NOMO-1 treated with DMSO at 0.1 percent for 48 hours (cell line): Measurements from ENCODE around the gene PRKAG3.
"Not testable (repeated sequence)": the region's sequence is repeated elsewhere in the genome, so short reads cannot be mapped to it uniquely, and the experiment has no call there.

Source experiments
- DNase-seq: peaks from one replicate; lab custom pipeline; 2025; ENCODE audit not compliant: unreplicated experiment; lab: John Stamatoyannopoulos, UW

The PRKAG3 gene

GRCh38 chr2:218844334-218844733 lies 12.7 kb upstream of the PRKAG3 start:
- not testable (repeated sequence) for DNase-seq

GRCh38 chr2:218839888-218840287 lies 8.3 kb upstream of the PRKAG3 start:
- DNase-seq: no peak

GRCh38 chr2:218839430-218839829 lies 7.8 kb upstream of the PRKAG3 start:
- peak; percentile 83 for DNase-seq

- no peak for DNase-seq
Measured at GRCh38 chr2:218837495-218837894, 5.9 kb upstream of the PRKAG3 start.

DNA sequence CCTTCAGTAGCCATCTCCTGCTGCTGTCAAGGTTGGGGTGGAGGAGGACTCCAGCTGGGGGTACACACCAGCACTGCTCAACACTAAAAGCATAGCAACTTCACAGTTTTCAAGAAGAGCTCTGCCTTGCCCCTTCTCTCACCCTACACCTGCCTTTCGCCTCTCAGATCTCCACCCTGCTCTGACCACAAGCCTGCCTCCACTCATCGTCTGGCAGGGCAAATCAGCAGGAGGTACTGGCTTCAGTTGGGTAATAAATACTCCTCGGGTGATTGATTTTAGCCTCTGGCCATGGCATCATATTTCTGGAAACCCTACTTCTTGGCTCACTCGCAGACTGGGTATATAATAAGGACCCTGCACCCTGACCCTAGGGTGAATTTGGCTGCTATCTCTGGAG lies 3.1 kb upstream of the PRKAG3 start:
- no peak for DNase-seq

- DNase-seq: no peak
Measured at GRCh38 chr2:218833023-218833609, 1.5 kb upstream of the PRKAG3 start.

- no peak for DNase-seq
Measured at GRCh38 chr2:218832520-218832919, 917 bp upstream of the PRKAG3 start.

GRCh38 chr2:218832081-218832480 lies 478 bp upstream of the PRKAG3 start:
- DNase-seq: no peak

- DNase-seq: no peak
Measured at GRCh38 chr2:218830526-218831306, 887 bp downstream of the PRKAG3 start.

DNA sequence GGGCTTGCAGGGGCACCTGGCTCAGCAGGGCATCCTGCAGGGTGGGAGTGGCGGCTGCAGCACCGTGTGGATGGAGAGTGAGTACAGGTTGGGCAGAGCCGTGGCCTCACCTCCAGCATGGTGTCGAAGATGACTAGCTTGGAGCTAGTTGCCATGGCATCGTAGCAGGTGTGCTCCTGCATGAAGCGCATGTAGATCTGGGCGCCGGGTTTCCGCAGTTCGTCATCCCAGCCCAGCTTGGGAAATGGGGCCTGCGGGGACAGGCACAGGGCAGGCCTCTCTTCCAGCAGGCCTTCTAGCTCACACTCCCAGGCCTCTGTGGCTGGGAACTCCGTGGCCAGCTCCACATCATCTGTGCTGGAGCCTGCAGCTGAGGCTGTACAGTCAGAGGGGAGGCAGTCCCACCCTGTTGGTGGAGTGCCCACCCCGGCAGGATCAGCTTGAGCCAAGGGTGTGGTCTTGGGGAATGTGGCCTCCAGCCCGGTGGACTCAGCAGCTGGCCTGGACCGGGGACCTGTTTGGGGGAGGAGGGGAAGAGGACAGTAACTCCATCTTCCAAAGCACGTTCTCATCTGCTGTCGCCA lies 1.6 kb downstream of the PRKAG3 start:
- no peak for DNase-seq

- no peak for DNase-seq
Measured at GRCh38 chr2:218828477-218828778, 3.2 kb downstream of the PRKAG3 start.

- DNase-seq: no peak
Measured at GRCh38 chr2:218827701-218828476, 3.7 kb downstream of the PRKAG3 start.

GRCh38 chr2:218826791-218827190 lies 4.8 kb downstream of the PRKAG3 start:
- no peak for DNase-seq

GRCh38 chr2:218824004-218824403 lies 7.6 kb downstream of the PRKAG3 start:
- DNase-seq: no peak

DNA sequence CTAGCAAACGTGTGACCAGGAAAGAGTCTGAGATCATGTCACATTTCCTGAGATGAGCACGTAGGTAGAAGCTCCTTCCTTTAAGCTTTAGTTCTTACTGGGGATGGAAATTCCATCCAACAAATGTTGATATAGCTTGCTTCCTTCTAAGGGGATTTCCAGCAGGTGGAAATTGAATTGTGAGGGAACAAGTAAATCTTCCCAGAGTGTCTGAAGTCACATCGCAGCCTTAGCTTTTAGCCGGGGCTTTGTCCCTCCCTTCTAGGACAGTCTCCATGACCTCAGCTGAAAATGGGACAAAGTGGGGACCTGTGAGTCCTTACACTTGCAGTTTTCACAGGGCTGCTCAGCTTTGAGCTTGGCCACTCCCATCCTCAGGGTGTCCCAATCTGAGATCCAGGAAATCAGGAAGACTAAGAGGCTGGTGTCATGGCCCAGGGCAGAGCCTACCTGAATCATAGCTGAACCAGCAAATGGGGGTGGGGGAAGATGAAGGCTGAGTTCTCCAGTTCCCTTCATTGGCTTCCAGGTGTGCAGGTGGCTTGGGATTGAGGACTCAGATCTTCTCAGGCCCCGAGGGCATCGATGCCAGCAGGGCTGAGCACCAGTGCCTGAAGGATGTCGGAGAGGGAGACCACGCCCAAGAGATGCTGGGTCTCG lies 8.3 kb downstream of the PRKAG3 start:
- no peak for DNase-seq

DNA sequence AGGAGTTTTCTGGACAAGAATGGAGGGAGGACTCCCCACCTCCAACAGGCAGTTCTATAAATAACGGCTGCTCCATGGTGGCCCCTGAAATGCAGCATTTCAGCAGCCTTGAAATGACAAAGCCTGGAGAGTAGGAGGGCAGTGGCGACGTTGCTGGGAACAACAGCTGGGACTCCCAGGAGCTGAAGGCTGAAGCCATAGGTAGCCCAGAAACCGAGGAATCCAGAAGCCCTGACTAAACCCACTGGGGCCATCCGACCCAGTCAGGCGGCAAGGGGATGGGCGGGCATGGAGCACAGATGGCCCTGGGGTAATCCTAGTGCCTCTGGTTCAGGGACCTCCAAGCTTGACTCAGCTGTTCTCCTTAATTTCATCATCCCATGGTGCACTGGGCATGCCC lies 9.0 kb downstream of the PRKAG3 start:
- DNase-seq: no peak

DNA sequence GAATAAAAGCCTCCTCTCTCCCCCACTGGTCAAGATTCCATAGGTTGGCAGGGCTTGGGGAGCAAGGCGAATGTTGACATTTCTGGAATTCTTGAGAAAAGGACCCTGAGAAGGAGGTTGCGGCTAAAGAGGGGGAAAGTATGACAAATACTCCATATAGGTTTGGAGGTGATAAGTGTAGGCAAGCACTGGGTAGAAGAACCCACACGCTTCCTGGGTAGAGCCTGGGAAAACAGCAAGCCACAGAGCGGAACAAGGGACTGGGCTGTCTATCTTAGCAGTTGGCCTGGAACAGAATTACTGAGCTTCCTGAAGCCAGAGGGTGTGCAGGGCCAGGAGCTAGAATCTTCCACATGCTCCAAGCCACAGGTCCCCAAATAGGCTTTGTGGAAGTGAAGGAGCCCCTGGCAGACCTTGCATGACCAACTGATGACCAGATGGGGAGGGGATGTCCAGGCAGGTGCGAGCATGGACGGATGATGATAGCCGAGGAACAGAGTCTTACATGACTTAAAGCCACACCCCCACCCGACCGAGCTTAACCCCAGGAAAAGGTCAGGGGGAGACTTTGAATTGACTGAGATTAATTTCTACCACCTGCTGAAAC lies 9.9 kb downstream of the PRKAG3 start:
- no peak for DNase-seq

GRCh38 chr2:218820746-218821369 lies 10.7 kb downstream of the PRKAG3 start:
- DNase-seq: no peak

- DNase-seq: no peak
Measured at GRCh38 chr2:218819093-218819492, 12.5 kb downstream of the PRKAG3 start.

DNA sequence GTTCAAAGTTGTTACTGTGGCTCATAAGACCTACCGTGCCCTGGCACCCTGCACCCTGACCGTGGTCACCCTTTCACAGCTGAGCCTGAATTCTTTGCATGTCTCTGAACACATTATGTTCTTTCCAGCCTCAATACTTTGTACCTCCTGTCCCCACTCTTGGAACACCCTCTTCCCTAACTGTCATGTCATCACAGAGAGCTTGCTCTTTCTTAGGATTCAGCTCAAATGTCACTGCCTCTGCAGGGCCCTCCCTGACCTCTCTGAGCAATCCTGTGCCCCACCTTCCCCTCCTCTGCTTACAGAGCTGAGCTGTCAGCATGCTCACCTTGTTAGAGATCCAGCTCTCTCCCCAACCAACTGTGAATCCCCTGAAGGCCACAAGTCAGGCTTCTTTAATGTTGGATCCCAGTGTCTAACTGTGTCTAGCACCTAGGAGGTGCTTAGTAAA lies 15.0 kb downstream of the PRKAG3 start:
- no peak for DNase-seq
